ENCODE results near the gene PYGM.

GRCh38 chr11:64794526-64794925 is 34.8 kb upstream of the PYGM start:
- TF ChIP-seq CTCF (IDR thresholded peaks at IDR 0.05), result no peak
- TF ChIP-seq NR1H2 (CRISPR knock-in tag; IDR thresholded peaks at IDR 0.05), result no peak
- no peak for TF ChIP-seq NFE2L1 (CRISPR knock-in tag; IDR thresholded peaks at IDR 0.05)
- no peak for TF ChIP-seq NFYB (CRISPR knock-in tag; conservative IDR thresholded peaks at IDR 0.05; ENCODE audit: low read depth)
- TF ChIP-seq NR3C1 (CRISPR knock-in tag; conservative IDR thresholded peaks at IDR 0.05; ENCODE audit: low read depth), result no peak
- TF ChIP-seq NFATC4 (CRISPR knock-in tag; IDR thresholded peaks at IDR 0.05), result no peak
- no peak for TF ChIP-seq PRRX2 (CRISPR knock-in tag; IDR thresholded peaks at IDR 0.05)
- TF ChIP-seq ARID4B (CRISPR knock-in tag; IDR thresholded peaks at IDR 0.05; ENCODE audit: borderline replicate concordance), result no peak
- TF ChIP-seq TEAD4 (CRISPR knock-in tag; IDR thresholded peaks at IDR 0.05), result no peak
- TF ChIP-seq JUN (CRISPR knock-in tag; IDR thresholded peaks at IDR 0.05), result no peak
- no peak for TF ChIP-seq ZNF317 (CRISPR knock-in tag; IDR thresholded peaks at IDR 0.05; ENCODE audit: borderline replicate concordance, low read depth)
- TF ChIP-seq ZNF121 (CRISPR knock-in tag; IDR thresholded peaks at IDR 0.05), result no peak
